BJ (cell line): ENCODE results near the gene GPC6. TPM values are rescaled to one million over a fixed set of nuclear protein-coding genes. Genes with fewer than 3 reads are reported as not detected.
"Not testable (repeated sequence)": the region's sequence is repeated elsewhere in the genome, so short reads cannot be mapped to it uniquely, and the experiment has no call there.

ENCODE experiments used
- CTCF ChIA-PET: fragments of 350-600 bp; formaldehyde crosslinking; extraction: SDS; loops from one replicate; lab custom pipeline; 2021; ENCODE audit warnings: antibody characterized with exemption, inconsistent platforms; lab: Yijun Ruan, JAX
- POLR2A ChIA-PET: fragments of 300-600 bp; sonication (Branson Sonifier 250); formaldehyde crosslinking; extraction: SDS; loops from one replicate; lab custom pipeline; 2021; ENCODE audit warnings: antibody characterized with exemption; lab: Charles Lee
- DNase-seq: peaks from one replicate; pipeline ENCODE4 v3.0.0-alpha.2; 2011; ENCODE audit warnings: low read depth
- H3K27me3 ChIP-seq: 2 replicates; pipeline ENCODE4 v1.6.0; 2011; ENCODE audit warnings: low read length; ENCODE audit not compliant: control insufficient read depth, insufficient read depth
- H3K36me3 ChIP-seq: 2 replicates; pipeline ENCODE4 v1.5.1; 2011; ENCODE audit warnings: low read length; ENCODE audit not compliant: control insufficient read depth, insufficient read depth
- H3K4me3 ChIP-seq: 2 replicates; pipeline ENCODE4 v1.5.1; 2011; ENCODE audit warnings: low read depth, mild to moderate bottlenecking, control low read depth, low read length
- CTCF ChIP-seq: IDR thresholded peaks from 2 replicates; pipeline ENCODE4 v1.5.1; 2011; ENCODE audit warnings: low read depth, mild to moderate bottlenecking, control low read depth, inconsistent platforms, low read length, moderate library complexity; ENCODE audit not compliant: insufficient read depth
- polyA plus RNA-seq: library from polyadenylated mRNA; depleted of rRNA; stranded (reverse); fragments of >200 nt; gene quantifications from 2 replicates; pipeline ENCODE4 v1.2.3, GENCODE V29; 2011

Gene GPC6
- polyA plus RNA-seq, 1 experiment, result 23.0 TPM

GRCh38 chr13:93450191-93450621 lies 223.6 kb downstream of the GPC6 start:
- TF ChIP-seq CTCF, result no peak
- peak; percentile 26 for DNase-seq
- ChIA-PET CTCF (interaction anchor here (1.4 kb wide), 1 partner anchor 17 kb away, joined by 3 read pairs; no protein-coding TSS in a partner anchor), POLR2A (no interaction called here)
- Histone ChIP-seq H3K4me3 (no peak overlapping the region), H3K36me3 (no peaks in the 10 kb centered on the region), H3K27me3 (no peaks in the 10 kb centered on the region)

- no peak overlapping the region for H3K4me3 ChIP-seq
- no peak for DNase-seq
- no peaks in the 10 kb centered on the region for H3K36me3 ChIP-seq
- TF ChIP-seq CTCF, result no peak
- ChIA-PET POLR2A (no interaction called here), CTCF (interaction anchor here (1.4 kb wide), 1 partner anchor 17 kb away, joined by 3 read pairs; no protein-coding TSS in a partner anchor)
- H3K27me3 ChIP-seq, result no peaks in the 10 kb centered on the region
Observed at GRCh38 chr13:93450761-93451160, 224.2 kb downstream of the GPC6 start.

- H3K4me3 ChIP-seq, DNase-seq, H3K36me3 ChIP-seq, H3K27me3 ChIP-seq, POLR2A ChIA-PET, CTCF ChIA-PET: not testable (repeated sequence)
Observed at GRCh38 chr13:93454676-93455235, 228.1 kb downstream of the GPC6 start.

- Histone ChIP-seq H3K4me3 (no peak overlapping the region), H3K27me3 (no peaks in the 10 kb centered on the region), H3K36me3 (no peaks in the 10 kb centered on the region)
- POLR2A ChIA-PET, result no interaction called here
- DNase-seq, result no peak
- TF ChIP-seq CTCF, result no peak
- CTCF ChIA-PET, result no interaction called here
Observed at GRCh38 chr13:93455861-93456260, 229.3 kb downstream of the GPC6 start.

- no peaks in the 10 kb centered on the region for H3K27me3 ChIP-seq
- DNase-seq, result no peak
- no peak overlapping the region for H3K4me3 ChIP-seq
- CTCF ChIA-PET, result no interaction called here
- no peaks in the 10 kb centered on the region for H3K36me3 ChIP-seq
- no peak for TF ChIP-seq CTCF
- POLR2A ChIA-PET, result no interaction called here
Observed at GRCh38 chr13:93460005-93460404, 233.4 kb downstream of the GPC6 start.

- ChIA-PET CTCF (no interaction called here), POLR2A (no interaction called here)
- Histone ChIP-seq H3K27me3 (no peaks in the 10 kb centered on the region), H3K36me3 (no peaks in the 10 kb centered on the region), H3K4me3 (no peak overlapping the region)
- TF ChIP-seq CTCF, result no peak
- no peak for DNase-seq
Observed at GRCh38 chr13:93462151-93462550, 235.5 kb downstream of the GPC6 start.
